NCI-H146 (cell line): ENCODE data around the gene EPHB2.
A peak's percentile ranks its signal among the peaks of the same experiment; 100 is the strongest.

Experiments
- DNase-seq: peaks from one replicate; lab custom pipeline; 2025; lab: John Stamatoyannopoulos, UW

Gene EPHB2

GRCh38 chr1:22857661-22858060, 147.0 kb downstream of the EPHB2 start:
- no peak for DNase-seq

DNA sequence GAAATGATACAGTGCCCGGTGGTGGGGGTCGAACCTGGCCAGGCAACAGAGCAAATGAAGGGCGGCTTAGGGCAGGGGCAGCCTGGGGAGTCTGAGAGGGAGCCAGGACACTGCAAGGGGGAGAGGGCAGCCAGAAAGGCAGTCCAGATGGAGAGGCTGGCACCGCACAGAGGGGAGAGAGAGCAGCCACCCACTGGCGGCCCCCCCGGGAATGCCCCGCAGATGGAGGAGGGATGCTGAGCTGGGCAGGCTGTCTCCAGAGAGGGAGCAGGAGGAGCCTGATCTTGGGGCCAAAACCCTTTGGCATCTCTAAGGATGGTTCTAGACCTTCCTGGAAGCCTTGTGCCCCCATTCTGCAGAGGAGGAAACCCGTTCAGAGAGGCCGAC, 149.8 kb downstream of the EPHB2 start:
- DNase-seq, result no peak

DNA sequence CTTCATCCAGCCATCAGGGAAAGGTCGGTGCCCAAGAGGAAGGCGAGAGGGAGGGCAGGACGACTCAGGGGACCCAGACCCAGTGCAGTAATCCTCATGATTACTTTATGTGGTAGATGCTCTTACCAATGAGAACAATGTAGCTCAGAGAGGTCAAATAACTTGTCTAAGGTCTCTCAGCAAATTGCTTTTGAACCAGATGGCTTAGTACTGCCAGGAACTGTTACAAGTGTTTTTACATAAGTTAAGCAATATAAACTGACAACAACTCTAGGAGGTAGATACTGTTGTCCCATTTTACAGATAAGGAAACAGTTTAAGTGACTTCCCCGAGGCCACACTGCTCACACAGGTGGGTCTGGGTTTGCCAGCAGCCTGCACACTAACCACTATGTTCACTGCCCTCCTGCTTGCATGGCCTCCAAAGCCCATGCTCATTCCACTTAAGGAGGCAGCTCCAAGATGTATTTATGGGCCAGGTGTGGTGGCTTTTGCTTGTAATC, 150.3 kb downstream of the EPHB2 start:
- no peak for DNase-seq

DNA sequence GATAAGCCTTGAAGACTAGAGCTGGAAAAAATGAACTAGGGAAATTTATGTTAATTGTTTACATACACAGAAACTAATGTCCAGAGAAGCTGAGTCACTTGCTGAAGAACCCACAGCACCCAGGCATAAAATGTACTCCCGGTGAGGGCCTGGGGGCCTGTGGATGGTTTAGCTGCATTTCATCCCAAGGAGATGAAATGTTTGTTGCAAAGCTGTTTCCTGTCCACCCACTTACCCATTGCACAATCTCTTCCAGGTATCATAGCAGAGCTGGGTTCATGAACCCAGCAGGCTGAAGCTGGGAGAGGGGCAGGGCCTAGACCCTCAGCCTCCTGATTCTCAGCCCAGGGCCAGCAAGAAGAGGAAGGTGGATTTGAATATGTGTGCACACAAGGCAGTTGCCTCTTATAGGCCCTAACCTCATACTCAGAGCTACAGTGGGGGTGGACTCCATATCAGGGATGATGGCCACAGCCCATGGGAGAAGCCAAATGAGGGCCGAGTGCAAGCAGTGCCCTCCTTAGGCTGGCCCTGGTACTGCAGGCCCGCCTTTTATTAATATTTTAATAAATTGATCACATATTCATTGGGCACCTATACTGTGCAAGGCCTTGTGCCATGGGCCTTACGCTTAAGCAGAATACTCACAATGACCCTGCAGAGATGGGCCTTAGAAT, 151.3 kb downstream of the EPHB2 start:
- DNase-seq, result peak; percentile 32

DNA sequence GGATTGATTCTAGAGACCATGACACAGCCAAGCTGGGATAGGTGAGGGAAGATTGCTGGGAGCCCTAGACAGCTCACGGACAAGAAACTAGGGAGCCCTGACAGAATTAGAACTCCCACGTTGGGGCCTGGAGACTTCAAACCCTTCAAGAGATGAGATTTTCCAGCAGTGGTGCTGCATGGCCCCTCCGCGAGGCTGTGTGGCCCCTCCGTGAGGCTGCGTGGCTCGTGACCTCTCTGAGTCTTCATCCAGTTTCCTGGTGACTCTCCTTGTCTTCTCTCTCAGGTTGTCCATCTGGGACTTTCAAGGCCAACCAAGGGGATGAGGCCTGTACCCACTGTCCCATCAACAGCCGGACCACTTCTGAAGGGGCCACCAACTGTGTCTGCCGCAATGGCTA, 152.1 kb downstream of the EPHB2 start:
- DNase-seq, result no peak

DNA sequence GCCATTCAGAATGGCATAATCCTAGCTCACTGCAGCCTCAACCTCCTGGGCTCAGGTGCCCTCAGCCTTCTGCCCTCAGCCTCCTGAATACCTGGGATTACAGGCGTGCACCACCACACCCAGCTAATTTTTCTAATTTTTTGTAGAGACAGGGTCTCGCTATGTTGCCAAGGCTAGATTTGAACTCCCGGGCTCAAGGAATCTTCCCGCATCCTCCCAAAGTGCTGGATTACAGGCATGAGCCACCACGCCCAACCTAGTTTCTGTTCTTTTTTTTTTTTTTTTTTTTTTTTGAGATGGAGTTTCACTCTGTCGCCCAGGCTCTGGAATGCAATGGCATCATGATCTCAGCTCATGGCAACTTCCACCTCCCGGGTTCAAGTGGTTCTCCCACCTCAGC, 153.1 kb downstream of the EPHB2 start:
- DNase-seq, result no peak

- no peak for DNase-seq
These were observed 154.2 kb downstream of the EPHB2 start for GRCh38 chr1:22864886-22865285.

GRCh38 chr1:22865736-22866135, 155.1 kb downstream of the EPHB2 start:
- no peak for DNase-seq

GRCh38 chr1:22866868-22867267, 156.2 kb downstream of the EPHB2 start:
- no peak for DNase-seq

GRCh38 chr1:22868331-22868730, 157.7 kb downstream of the EPHB2 start:
- DNase-seq, result no peak

GRCh38 chr1:22869325-22869724, 158.7 kb downstream of the EPHB2 start:
- DNase-seq, result no peak

- DNase-seq, result no peak
These were observed 159.7 kb downstream of the EPHB2 start for GRCh38 chr1:22870201-22870871.

DNA sequence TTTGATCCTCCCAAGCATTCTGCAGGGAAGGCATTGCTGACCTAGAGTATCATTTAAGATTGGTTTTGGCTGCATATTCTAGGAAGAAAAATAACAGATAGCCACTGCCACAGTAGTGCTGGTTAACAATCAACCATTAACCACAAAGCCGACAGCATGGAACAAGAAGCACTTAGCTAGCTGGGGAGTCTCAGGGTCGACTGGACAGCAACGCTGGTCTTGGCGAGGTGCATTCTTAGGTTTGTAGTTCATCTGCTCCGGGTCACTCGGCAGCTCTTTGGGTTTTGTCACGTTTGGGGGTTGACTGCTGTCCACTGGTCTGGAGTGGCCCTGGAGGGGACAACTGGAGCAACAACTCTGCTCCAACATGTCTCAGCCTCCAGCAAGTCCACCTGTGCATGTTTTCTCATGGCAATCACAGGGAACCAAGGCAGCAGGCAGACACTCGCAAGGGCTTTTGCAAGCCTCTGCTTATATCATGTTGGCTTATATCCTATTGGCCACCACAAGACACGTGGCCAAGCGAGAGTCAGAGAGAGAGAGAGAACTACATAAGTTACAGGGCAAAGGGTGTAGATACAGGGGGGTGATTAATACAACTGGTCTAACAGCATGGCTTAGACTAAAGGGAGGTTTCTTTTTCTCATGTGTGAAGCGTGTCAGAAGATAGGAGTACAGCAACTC, 162.5 kb downstream of the EPHB2 start:
- no peak for DNase-seq

DNA sequence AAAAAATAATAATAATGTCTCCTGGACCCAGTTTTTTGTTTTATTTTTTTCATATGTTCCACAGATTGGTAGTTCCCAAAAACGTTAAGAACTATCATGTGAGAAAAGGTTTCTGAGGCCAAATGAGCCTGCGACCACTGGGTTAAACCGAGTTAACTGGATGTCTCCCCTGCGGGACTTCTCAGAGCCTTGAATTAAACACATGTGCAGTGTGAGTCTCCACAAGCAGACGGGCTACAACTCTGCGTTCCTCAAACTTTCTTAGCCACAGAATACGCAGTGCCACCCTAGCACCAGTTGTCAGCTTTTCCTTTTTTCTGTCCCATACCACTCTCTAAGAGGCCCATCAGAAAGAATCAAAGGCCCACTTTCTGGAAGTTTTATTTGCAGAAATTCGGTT, 164.1 kb downstream of the EPHB2 start:
- no peak for DNase-seq

DNA sequence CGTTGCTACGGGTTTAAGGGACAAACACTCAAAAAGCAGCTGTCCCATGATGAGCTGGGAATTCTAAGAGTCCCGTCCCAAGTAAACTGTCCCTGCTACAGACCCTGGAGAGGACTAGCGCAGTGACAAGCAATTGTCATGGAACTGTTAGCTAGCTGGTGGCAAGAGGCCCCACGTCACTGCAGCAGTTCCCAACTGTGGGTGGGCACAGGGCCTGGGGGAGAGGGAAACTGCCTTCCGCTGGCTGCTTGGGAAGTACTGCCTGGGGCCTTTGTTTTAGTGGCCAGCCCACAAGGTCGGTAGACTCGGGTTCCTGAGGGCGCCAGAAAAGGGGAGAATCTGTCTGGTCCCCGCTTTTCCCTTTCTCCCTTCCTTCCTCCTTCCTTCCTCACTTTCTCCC, 164.6 kb downstream of the EPHB2 start:
- no peak for DNase-seq

GRCh38 chr1:22875841-22876240, 165.2 kb downstream of the EPHB2 start:
- DNase-seq, result no peak

- DNase-seq, result no peak
These were observed 165.9 kb downstream of the EPHB2 start for GRCh38 chr1:22876359-22877111.

DNA sequence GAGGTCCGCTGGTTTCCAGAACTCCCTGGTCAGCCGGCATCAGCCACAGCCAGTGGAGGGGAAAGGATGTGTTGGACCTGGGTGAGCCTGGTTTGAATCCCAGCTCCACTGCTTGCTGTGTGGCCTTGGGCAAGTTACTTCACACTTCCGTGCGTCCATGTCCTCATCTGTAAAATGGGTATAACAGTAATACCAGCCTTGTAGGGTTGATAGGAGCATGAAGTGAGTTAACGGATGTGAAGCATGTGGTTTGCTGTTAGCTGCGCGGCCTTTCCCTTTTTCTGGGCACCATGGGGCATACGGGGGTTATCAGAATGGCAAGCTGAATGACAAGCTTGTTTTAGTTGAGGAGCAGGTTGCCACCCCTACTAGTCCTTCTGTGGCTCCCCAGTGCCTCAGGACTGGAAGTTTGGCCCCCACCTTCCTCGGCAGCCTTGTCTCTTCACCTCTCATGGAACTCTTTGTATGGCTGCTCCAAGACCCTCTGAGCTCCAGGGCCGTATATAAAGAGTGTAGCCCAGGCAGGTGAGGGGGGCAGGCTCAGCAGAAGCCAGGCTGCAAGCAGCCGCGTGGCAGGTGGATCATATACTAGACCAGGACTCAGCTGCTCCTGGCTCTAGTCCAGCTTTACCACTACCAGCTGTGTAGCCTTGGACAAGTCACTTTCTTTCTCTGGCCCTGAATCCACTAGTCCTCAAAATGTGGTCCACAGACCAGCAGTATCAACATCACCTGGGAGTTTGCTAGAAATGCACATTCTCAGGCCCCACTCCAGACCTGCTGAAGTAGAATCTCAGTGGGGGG, 166.7 kb downstream of the EPHB2 start:
- no peak for DNase-seq

DNA sequence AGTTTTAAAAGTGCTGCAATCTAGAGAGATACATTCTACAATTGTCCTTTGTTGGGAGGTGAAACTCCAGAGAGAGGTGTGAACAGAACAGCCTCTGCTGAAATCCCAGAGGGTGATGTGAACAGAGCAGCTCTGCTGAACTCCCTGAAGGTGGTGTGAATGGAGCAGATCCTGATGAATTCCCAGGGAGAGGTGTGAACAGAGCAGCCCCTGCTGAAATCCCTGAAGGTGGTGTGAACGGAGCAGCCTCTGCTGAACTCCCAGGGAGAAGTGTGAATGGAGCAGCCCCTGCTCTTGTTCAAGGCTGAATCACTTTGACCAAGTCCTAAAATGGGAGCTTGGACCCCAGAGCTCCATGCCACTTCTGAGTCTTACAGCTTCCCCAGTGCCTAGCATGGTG, 167.3 kb downstream of the EPHB2 start:
- no peak for DNase-seq

GRCh38 chr1:22878626-22879025, 168.0 kb downstream of the EPHB2 start:
- DNase-seq, result no peak

DNA sequence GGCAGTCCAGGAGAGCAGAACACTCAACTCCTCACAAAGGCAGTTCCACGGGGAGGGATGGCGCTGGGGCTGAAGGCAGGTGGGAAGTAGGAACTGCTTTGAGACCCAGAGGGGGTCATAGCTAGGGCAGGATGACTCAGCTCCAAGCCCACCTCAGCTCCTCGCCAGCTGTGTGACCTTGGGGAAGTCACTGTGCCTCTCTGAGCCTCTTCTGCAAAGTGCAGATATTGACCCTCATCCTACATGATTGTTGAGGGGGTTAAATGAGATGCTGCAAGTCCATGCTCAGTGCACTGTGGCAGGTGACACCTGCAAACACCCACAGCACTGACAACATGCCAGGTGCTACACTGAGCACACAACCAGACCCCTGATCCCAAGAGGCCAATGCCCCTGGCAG, 168.8 kb downstream of the EPHB2 start:
- no peak for DNase-seq

DNA sequence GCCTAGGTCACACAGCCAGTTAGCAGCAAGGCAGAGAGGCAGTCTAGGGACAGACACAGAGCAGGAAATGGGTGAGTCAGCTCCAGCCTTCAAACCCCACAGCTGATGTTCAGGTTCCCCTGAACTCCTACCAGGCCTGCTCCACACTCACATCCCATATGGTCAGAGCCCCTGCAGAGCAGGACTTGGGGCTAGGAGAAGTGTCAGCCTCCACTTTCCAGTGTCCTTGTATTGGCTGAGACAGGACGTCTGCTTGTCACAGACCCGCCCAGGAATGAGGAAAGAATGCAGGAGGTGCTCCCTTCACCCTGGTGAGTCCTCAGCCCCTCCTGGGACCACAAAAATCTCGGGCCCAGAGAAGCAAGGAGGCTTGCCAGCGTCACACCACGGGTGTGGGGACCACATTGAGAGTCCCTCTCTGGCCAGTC, 169.5 kb downstream of the EPHB2 start:
- DNase-seq, result no peak
